ENCODE measurements around the gene PROK2. TPM values are rescaled to one million over a fixed set of nuclear protein-coding genes. Genes with fewer than 3 reads are reported as not detected.

The PROK2 gene
- total RNA-seq, 2 experiments from 2014 or later, result not detected

- ATAC-seq (ENCODE audit: low read depth) (no peak), DNase-seq (no peak)
- H3K27me3 Mint-ChIP-seq, result peaks cover 12% of the 10 kb centered on the region
- no peaks in the 10 kb centered on the region for H3K9me3 Mint-ChIP-seq
- POLR2A ChIA-PET, result no interaction called here
- H3K36me3 Mint-ChIP-seq, result no peaks in the 10 kb centered on the region
- H3K4me1 Mint-ChIP-seq, result no peaks in the 10 kb centered on the region
- H3K27ac Mint-ChIP-seq, result no peak overlapping the region
- H3K4me3 Mint-ChIP-seq, result no peak overlapping the region
Measured at GRCh38 chr3:71805199-71805598, 20.3 kb upstream of the PROK2 start.

DNA sequence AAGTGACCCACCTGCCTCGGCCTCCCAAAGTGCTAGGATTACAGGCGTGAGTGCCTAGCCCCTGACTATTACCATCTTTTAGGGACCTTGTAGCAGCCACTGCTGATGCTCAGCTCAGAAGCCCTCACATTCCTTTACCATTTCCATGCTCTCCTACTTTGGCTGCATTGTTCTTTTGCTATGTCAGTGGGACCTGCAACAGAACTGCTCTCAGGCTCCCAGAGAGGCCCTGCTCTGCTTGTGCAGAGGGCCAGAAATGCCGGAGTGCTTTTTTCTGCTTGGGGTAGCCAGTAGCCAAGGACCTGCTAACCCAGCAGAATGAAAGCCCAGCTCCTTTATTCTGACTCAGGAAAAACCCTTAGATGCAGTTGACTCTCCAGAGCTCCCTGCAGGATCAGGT is 18.3 kb upstream of the PROK2 start:
- peaks cover 22% of the 10 kb centered on the region for H3K27me3 Mint-ChIP-seq
- H3K36me3 Mint-ChIP-seq, result no peaks in the 10 kb centered on the region
- H3K9me3 Mint-ChIP-seq, result no peaks in the 10 kb centered on the region
- ATAC-seq (ENCODE audit: low read depth) (no peak), DNase-seq (no peak)
- POLR2A ChIA-PET, result no interaction called here
- no peaks in the 10 kb centered on the region for H3K4me1 Mint-ChIP-seq
- no peak overlapping the region for H3K27ac Mint-ChIP-seq
- H3K4me3 Mint-ChIP-seq, result no peak overlapping the region

DNA sequence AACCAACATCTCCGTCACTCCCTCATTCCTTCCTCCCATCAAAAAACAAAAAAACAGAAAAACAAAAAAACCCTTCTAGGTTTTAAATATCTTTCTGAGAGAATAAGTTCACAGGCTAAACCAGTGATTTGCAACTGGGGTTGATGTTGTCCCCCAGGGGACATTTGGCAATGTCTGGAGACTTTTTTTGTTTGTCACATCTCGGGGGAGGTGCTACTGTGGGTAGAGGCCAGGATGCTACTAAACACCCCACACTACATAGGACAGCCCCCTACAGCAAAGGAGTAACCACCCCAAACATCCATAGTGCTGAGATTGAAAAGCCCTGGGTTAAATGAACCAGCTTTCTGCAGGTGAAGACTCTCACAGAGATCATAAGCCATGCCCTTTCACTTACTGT is 17.0 kb upstream of the PROK2 start:
- ATAC-seq (ENCODE audit: low read depth) (no peak), DNase-seq (no peak)
- Mint-ChIP-seq H3K4me1 (no peaks in the 10 kb centered on the region), H3K27ac (no peak overlapping the region), H3K4me3 (no peak overlapping the region), H3K9me3 (no peaks in the 10 kb centered on the region), H3K27me3 (peaks cover 24% of the 10 kb centered on the region), H3K36me3 (no peaks in the 10 kb centered on the region)
- POLR2A ChIA-PET, result no interaction called here

DNA sequence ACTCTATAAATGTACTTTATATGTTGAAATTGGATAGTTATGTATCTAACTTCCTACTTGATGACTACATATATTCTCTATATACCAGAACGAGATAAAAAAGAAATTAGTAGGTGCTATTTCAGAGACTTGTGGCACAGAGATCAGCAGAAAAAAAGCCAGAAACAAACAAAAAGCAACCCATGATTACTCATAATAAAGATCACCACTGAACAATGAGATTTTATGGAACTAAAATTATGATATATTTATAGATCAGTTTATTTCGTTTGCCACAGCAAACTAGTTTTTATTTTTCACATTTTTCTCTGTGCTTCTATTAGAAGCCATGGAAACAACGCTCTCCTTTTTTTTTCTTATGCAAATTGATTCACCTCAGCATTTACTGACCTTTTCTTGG is 15.1 kb upstream of the PROK2 start:
- H3K36me3 Mint-ChIP-seq, result no peaks in the 10 kb centered on the region
- no peaks in the 10 kb centered on the region for H3K9me3 Mint-ChIP-seq
- H3K27ac Mint-ChIP-seq, result no peak overlapping the region
- DNase-seq (no peak), ATAC-seq (ENCODE audit: low read depth) (no peak)
- no peak overlapping the region for H3K4me3 Mint-ChIP-seq
- H3K27me3 Mint-ChIP-seq, result peaks cover 32% of the 10 kb centered on the region
- H3K4me1 Mint-ChIP-seq, result no peaks in the 10 kb centered on the region
- POLR2A ChIA-PET, result no interaction called here

- H3K36me3 Mint-ChIP-seq, result no peaks in the 10 kb centered on the region
- no peaks in the 10 kb centered on the region for H3K9me3 Mint-ChIP-seq
- no peak overlapping the region for H3K4me3 Mint-ChIP-seq
- POLR2A ChIA-PET, result no interaction called here
- peaks cover 38% of the 10 kb centered on the region for H3K27me3 Mint-ChIP-seq
- no peaks in the 10 kb centered on the region for H3K4me1 Mint-ChIP-seq
- no peak overlapping the region for H3K27ac Mint-ChIP-seq
- ATAC-seq (ENCODE audit: low read depth) (no peak), DNase-seq (no peak)
Measured at GRCh38 chr3:71797455-71797854, 12.5 kb upstream of the PROK2 start.

DNA sequence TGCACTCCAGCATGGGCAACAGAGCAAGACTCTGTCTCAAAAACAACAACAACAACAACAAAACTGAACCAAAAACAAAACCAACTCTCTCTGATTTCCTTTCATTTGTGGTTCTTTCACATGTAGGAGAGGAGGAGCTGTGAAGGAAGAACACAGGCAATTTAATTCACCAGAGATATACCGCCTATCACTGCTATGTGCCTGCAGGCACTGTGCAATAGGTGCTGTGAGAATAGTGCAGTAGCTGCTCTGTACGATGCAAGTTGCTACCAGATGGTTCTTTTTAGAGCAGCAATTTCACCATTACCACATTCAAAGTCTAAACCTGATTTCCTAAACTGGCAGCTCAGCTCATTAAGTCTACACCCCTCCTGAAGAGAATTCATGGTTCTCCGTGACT is 11.3 kb upstream of the PROK2 start:
- Mint-ChIP-seq H3K36me3 (no peaks in the 10 kb centered on the region), H3K4me3 (no peak overlapping the region), H3K27me3 (peaks cover 36% of the 10 kb centered on the region), H3K9me3 (no peaks in the 10 kb centered on the region), H3K4me1 (no peaks in the 10 kb centered on the region), H3K27ac (no peak overlapping the region)
- DNase-seq, result no peak
- POLR2A ChIA-PET, result no interaction called here
- no peak for ATAC-seq (ENCODE audit: low read depth)

- no peaks in the 10 kb centered on the region for H3K9me3 Mint-ChIP-seq
- H3K4me3 Mint-ChIP-seq, result no peak overlapping the region
- no peak for DNase-seq
- H3K36me3 Mint-ChIP-seq, result no peaks in the 10 kb centered on the region
- POLR2A ChIA-PET, result no interaction called here
- H3K4me1 Mint-ChIP-seq, result no peaks in the 10 kb centered on the region
- H3K27me3 Mint-ChIP-seq, result peaks cover 29% of the 10 kb centered on the region
- H3K27ac Mint-ChIP-seq, result no peak overlapping the region
- ATAC-seq (ENCODE audit: low read depth), result no peak
Measured at GRCh38 chr3:71791634-71792033, 6.7 kb upstream of the PROK2 start.

DNA sequence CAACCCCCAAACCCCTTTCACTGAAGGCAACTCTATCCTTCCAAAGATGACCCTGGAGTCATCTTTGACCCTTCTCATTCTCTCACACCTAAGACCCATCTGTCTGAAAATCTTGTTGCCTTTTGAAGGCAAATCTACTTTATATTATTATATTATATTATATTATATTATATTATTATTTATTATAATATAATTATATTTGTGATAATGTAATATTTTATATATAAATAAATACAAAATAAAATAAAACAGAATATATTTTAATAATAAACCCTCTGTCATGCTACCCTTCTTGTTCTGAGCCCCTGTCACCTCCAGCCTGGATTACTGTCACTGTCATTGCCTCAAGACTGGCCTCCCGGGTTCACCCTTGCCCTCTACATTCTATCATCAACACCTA is 5.0 kb upstream of the PROK2 start:
- peaks cover 36% of the 10 kb centered on the region for H3K27me3 Mint-ChIP-seq
- ATAC-seq (ENCODE audit: low read depth) (no peak), DNase-seq (no peak)
- peaks cover 5% of the 10 kb centered on the region for H3K4me1 Mint-ChIP-seq
- H3K27ac Mint-ChIP-seq, result no peak overlapping the region
- H3K4me3 Mint-ChIP-seq, result no peak overlapping the region
- POLR2A ChIA-PET, result interaction anchor here (0.6 kb wide), 1 partner anchor 12 kb away, joined by 3 read pairs; no protein-coding TSS in a partner anchor
- no peaks in the 10 kb centered on the region for H3K9me3 Mint-ChIP-seq
- H3K36me3 Mint-ChIP-seq, result no peaks in the 10 kb centered on the region

GRCh38 chr3:71787851-71788405 is 3.0 kb upstream of the PROK2 start:
- peaks cover 45% of the 10 kb centered on the region for H3K27me3 Mint-ChIP-seq
- no peaks in the 10 kb centered on the region for H3K36me3 Mint-ChIP-seq
- no peaks in the 10 kb centered on the region for H3K9me3 Mint-ChIP-seq
- H3K4me3 Mint-ChIP-seq, result no peak overlapping the region
- ATAC-seq (ENCODE audit: low read depth) (no peak), DNase-seq (no peak)
- POLR2A ChIA-PET, result no interaction called here
- no peak overlapping the region for H3K27ac Mint-ChIP-seq
- peaks cover 13% of the 10 kb centered on the region for H3K4me1 Mint-ChIP-seq

DNA sequence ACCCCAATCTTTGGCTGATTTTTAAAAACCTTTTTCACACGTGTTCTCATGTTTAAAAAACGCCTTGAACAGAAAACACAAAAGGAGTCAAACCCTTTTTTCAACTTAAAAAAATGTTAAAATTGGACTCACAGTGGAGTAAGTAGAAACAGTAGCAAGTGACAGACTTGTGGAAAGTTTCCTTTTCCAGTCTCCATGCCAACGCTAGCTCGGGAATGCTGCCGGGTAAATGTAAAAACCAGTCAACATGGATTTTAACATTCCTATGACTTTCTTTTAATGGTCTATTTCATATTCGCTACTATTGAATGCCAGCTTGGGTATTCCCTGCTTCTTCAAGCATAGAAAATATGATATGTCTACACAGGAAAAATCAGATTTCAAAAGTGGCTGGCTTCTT is 1.6 kb upstream of the PROK2 start:
- Mint-ChIP-seq H3K4me1 (peaks cover 13% of the 10 kb centered on the region), H3K9me3 (no peaks in the 10 kb centered on the region), H3K27ac (no peak overlapping the region), H3K27me3 (peaks cover 56% of the 10 kb centered on the region), H3K36me3 (no peaks in the 10 kb centered on the region), H3K4me3 (no peak overlapping the region)
- DNase-seq, result no peak
- ATAC-seq (ENCODE audit: low read depth), result no peak
- POLR2A ChIA-PET, result no interaction called here

GRCh38 chr3:71786217-71786549 is 1.2 kb upstream of the PROK2 start:
- peaks cover 13% of the 10 kb centered on the region for H3K4me1 Mint-ChIP-seq
- H3K27me3 Mint-ChIP-seq, result peaks cover 59% of the 10 kb centered on the region
- H3K36me3 Mint-ChIP-seq, result no peaks in the 10 kb centered on the region
- H3K9me3 Mint-ChIP-seq, result no peaks in the 10 kb centered on the region
- no peak for DNase-seq
- no peak overlapping the region for H3K27ac Mint-ChIP-seq
- POLR2A ChIA-PET, result no interaction called here
- no peak for ATAC-seq (ENCODE audit: low read depth)
- no peak overlapping the region for H3K4me3 Mint-ChIP-seq

DNA sequence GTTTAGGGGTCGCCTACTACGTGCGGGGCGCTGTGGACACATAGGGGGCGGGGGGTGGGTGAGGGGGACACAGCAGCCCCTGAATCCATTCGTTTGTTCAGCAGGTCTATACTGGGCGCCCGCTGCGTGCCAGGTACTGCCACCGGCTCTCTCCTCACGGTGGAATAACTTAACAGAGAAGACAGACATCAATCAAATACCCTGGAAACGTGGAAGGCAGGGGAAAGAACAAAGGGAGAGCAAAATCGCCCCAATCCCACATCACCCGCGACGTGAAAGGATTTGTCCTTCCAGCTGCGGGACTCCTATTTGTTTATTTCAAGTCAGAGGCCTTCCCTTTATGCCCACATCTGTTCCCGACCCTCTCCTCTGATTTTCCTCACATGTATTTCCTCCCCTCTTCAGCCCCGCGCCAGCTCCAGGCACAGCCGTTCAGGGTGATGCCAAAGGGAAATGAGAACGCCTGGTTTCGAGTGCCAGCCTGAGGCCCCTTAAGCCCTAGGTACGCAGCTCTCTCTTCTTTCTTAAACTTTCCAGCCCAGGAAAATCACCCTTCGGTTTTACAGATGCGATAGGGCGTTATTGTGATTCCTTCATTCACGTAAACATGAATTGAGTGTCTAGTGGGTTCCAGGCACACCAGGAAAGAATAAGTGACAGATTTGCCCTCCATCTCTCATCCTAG is 726 bp upstream of the PROK2 start:
- no peak for DNase-seq
- Mint-ChIP-seq H3K9me3 (no peaks in the 10 kb centered on the region), H3K36me3 (no peaks in the 10 kb centered on the region), H3K27me3 (peaks cover 64% of the 10 kb centered on the region), H3K4me1 (peaks cover 14% of the 10 kb centered on the region), H3K4me3 (peak overlapping the region; percentile 68), H3K27ac (no peak overlapping the region)
- POLR2A ChIA-PET, result no interaction called here
- no peak for ATAC-seq (ENCODE audit: low read depth)

GRCh38 chr3:71784201-71784913 is 591 bp downstream of the PROK2 start:
- Mint-ChIP-seq H3K36me3 (no peaks in the 10 kb centered on the region), H3K4me3 (peak overlapping the region; percentile 71), H3K4me1 (peaks cover 25% of the 10 kb centered on the region), H3K27ac (no peak overlapping the region), H3K27me3 (peaks cover 67% of the 10 kb centered on the region), H3K9me3 (no peaks in the 10 kb centered on the region)
- ATAC-seq (ENCODE audit: low read depth) (no peak), DNase-seq (no peak)
- POLR2A ChIA-PET, result no interaction called here

GRCh38 chr3:71783152-71783551 is 1.8 kb downstream of the PROK2 start:
- Mint-ChIP-seq H3K36me3 (no peaks in the 10 kb centered on the region), H3K4me3 (no peak overlapping the region), H3K9me3 (no peaks in the 10 kb centered on the region), H3K4me1 (peaks cover 26% of the 10 kb centered on the region), H3K27me3 (peaks cover 75% of the 10 kb centered on the region), H3K27ac (no peak overlapping the region)
- DNase-seq (no peak), ATAC-seq (ENCODE audit: low read depth) (no peak)
- POLR2A ChIA-PET, result no interaction called here
